NCI-H2196 (cell line): ENCODE measurements around the gene PRKD2.
"Not testable (repeated sequence)": the region's sequence is repeated elsewhere in the genome, so short reads cannot be mapped to it uniquely, and the experiment has no call there.

Source experiments
- DNase-seq: peaks from one replicate; lab custom pipeline; 2025; ENCODE audit not compliant: unreplicated experiment; lab: John Stamatoyannopoulos, UW

PRKD2 gene

GRCh38 chr19:46712768-46713338 is 4.1 kb downstream of the PRKD2 start:
- DNase-seq = not testable (repeated sequence)

GRCh38 chr19:46710687-46711086 is 6.2 kb downstream of the PRKD2 start:
- DNase-seq = no peak

GRCh38 chr19:46704379-46705076 is 12.4 kb downstream of the PRKD2 start:
- peak; percentile 23 for DNase-seq

- DNase-seq = no peak
Measured at GRCh38 chr19:46700704-46701103, 16.2 kb downstream of the PRKD2 start.

- DNase-seq = no peak
Measured at GRCh38 chr19:46698395-46699321, 18.3 kb downstream of the PRKD2 start.

GRCh38 chr19:46697204-46697960 is 19.5 kb downstream of the PRKD2 start:
- DNase-seq = no peak

- no peak for DNase-seq
Measured at GRCh38 chr19:46696866-46697203, 20.1 kb downstream of the PRKD2 start.

- DNase-seq = no peak
Measured at GRCh38 chr19:46696052-46696451, 20.9 kb downstream of the PRKD2 start.

- no peak for DNase-seq
Measured at GRCh38 chr19:46693760-46694159, 23.2 kb downstream of the PRKD2 start.

GRCh38 chr19:46692918-46693722 is 23.8 kb downstream of the PRKD2 start:
- DNase-seq = no peak

- DNase-seq = no peak
Measured at GRCh38 chr19:46691948-46692347, 25.0 kb downstream of the PRKD2 start.

- DNase-seq = no peak
Measured at GRCh38 chr19:46691104-46691503, 25.8 kb downstream of the PRKD2 start.

GRCh38 chr19:46689358-46689757 is 27.6 kb downstream of the PRKD2 start:
- no peak for DNase-seq

- no peak for DNase-seq
Measured at GRCh38 chr19:46687438-46688145, 29.3 kb downstream of the PRKD2 start.

- DNase-seq = no peak
Measured at GRCh38 chr19:46685189-46685588, 31.7 kb downstream of the PRKD2 start.

GRCh38 chr19:46678110-46678732 is 38.7 kb downstream of the PRKD2 start:
- DNase-seq = no peak

- DNase-seq = peak; percentile 70
Measured at GRCh38 chr19:46674416-46675178, 42.3 kb downstream of the PRKD2 start.

- DNase-seq = no peak
Measured at GRCh38 chr19:46670813-46671212, 46.1 kb downstream of the PRKD2 start.

GRCh38 chr19:46668662-46669061 is 48.3 kb downstream of the PRKD2 start:
- DNase-seq = no peak
